GM18499 (cell line): ENCODE data around the gene OR52W1.
"Not testable (repeated sequence)": the region's sequence is repeated elsewhere in the genome, so short reads cannot be mapped to it uniquely, and the experiment has no call there.

ENCODE experiments used
- ATAC-seq: cut with Tn5 transposase; IDR thresholded peaks from one replicate; pipeline ENCODE4 v1.9.1; 2021; ENCODE audit warnings: moderate number of reproducible peaks; ENCODE audit not compliant: insufficient read depth, unreplicated experiment

The OR52W1 gene

DNA sequence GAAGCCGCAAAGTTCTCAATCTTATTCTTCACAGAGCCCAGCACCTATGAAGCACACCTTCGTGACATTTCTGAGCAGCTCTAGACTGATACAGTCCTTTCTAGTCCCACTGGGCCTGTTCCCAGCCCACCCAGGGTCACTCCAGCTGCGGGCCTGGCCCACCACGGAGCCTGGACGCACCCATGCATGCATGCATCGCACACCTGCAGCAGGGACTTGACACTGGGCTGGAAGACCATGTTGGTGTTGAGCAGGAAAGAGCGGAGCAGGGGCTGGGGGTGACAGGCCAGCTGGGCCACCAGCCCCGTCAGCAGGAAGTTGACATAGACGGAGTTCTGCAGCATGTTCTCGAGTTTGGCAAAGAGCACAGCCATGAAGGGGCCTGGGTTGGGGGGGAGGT, 15.5 kb downstream of the OR52W1 start:
- ATAC-seq, result no peak

DNA sequence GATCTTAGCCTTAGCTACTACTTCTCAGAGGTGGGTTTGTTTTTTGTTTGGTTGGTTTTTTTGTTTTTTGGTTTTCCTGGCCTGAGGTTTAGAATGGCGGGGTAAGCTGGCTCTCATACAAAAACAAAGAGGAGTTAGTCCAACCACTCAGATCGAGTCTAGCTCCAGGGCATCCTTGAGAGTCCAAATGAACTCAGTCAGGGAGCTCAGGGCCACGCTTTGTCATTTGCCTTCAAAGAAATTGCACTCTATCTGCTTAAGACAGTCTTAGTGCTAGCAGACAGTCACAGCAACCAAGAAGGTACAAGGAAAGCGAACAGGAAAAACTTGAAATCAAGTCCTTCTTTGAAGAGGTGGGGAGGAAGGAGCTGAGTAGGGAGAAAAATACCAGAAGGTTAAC, 17.5 kb downstream of the OR52W1 start:
- no peak for ATAC-seq

DNA sequence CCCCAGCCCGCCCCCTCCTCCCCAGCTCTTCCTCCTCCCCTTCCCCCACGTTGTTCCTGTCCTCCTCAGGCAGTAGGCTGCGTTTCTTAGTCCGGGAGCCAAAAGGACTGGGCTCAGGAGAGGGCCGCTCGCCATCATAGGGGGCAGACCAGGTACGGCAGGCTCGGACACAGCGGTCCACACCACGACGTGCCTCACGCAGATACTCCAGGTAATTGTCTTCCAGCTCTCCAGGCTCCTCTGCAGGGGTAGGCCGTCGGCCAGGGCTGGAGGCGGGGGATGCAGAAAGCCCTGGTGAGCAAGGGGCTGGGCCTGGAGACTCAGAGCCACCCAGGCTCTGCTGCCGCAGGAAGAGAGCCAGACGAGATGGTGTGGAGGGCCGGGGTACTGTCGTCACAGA, 18.7 kb downstream of the OR52W1 start:
- no peak for ATAC-seq

DNA sequence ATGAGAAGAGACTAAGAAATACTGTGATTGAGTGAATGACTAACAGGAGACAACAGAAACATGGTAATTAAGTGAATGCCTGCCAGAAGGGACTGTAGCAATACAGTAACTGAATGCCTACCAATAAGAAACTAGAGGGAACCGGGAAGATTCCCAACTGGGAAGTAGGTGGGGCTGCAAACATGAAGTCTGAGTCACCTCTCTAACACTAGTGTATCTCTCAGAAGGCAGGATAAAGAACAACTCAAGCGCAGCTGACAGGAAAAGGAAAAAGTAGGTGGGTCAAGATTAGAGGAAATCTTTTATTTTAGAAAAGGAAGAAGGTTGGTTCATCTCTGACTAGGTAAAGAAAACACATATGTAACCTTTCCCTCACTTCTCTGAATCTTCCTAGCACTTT, 20.3 kb downstream of the OR52W1 start:
- no peak for ATAC-seq

DNA sequence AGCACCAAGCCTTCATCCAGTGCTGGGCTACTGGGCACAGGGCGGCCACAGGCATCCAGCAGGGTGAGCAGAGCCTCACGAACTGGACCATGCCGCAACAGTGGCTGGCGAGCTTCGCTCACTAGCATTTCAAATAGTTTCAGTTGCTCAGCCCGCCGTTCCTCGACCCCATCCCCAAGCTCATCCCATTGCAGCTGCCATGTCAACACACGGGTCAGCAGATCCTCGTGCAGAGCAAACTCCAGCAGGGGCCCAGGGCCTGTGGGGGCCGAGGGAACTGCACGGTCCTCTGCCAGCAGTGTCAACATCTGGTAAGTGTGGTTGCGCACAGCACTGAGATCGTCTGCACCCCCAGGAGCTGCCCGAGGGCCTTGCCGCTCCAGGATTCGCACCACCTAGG, 24.8 kb downstream of the OR52W1 start:
- ATAC-seq, result no peak

DNA sequence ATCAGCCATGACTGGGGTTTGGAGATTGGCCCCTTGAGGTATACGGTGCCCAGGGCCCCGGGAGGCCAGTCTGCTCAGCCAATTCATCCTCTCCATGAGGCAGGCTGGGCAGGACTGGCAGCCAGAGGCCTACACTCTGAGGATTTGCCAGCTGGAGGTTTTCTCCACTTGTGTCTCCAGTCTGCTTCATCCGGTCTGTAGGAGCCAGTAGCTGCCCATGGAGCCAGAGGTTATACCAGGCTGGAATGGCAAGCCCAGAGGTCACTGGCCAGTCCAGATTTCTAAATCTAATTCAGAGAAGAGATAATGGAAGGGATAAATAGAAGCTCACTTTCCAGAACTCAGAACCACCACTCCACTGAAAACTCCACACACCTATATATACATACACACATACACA, 25.4 kb downstream of the OR52W1 start:
- ATAC-seq, result no peak

DNA sequence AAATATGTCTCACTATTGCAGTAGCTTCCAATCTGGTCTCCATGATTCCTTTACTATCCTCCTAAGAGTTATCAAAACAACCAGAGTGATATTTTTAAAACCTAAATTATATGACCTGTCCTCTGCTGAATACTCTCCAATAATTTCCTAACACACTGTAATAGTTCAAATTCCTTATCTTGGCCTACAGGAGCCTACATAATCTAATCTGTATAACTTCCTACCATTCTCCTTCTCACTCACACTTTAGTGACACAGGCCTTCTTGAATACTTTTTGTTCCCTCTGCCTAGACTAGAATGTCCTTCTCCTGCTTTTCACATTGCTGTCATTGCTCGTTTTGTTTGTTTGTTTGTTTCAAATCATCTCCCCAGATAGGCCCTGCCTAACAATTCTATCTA, 26.0 kb downstream of the OR52W1 start:
- ATAC-seq, result no peak

DNA sequence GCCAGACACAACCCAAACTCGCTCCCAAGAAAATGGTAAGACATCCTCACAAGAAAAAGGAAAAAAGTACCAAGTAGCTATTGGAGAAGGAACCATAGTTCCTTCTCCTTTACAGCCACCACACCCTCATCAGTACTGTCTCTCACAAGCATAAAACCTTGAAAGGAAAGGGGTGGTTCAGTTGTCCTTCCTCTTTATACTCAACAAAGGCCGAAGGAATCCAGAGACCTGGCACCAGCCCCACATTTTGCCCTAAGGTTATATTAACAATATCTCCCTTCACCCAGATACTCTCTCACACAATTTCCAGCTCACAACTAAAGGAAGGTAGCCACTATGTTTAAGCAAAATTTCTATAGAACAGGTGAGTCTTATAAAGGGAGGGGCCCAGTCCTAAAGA, 26.9 kb downstream of the OR52W1 start:
- ATAC-seq, result no peak

DNA sequence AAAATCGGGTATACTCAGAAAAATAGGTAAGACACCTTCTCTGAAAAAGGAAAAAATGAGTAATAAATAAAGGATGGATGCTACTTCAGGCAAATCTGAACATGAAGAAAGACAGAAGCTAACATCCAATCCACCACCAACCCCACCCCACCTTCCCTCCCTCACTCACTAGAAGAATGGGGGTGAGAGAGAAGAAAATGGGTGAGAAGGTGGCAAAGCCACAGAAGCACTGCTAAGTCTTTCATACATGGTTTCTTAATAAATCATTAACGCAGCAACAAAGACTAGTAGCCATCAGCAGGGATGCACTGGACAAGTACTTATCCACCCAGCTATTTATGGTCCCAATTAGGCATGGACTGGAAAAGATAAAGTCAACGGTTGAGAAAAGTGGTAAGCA, 29.5 kb downstream of the OR52W1 start:
- no peak for ATAC-seq

DNA sequence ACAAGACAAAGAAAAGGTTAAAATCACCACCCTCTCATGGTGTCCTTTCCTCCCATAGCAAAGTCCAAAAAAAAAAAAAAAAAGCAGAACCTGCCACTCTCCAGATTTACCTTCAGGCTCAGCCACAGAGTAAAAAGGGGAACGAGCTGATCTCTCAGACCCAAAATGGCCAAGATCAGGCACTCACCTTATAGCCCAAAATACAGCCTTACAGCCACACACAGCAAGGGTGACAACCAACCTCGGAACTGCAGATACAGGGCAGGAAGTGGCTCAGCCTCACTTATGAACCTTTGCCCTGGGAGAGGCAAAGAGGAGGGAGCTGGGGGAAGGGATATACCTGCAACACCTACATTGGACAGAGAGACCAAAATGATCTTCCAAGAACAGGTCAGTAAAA, 30.9 kb downstream of the OR52W1 start:
- ATAC-seq, result no peak

DNA sequence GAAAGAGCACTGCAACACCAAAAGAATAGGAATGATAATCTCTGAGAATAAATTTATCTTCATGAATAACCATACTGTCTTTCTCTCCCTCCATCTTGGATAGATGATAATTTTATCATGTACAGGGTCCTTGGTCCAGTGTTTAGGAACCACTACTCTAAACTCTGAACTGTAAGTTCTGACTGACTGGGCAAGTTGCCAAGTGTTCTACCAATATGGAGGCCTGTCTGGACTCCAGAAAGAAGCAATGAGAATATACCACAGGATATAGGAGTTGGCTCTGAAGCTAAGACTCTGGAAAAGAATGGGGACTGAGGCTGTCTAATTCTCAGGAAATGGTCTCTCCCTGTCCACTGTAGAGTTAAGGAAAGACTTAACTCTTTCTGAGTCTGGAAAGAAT, 33.9 kb downstream of the OR52W1 start:
- no peak for ATAC-seq

DNA sequence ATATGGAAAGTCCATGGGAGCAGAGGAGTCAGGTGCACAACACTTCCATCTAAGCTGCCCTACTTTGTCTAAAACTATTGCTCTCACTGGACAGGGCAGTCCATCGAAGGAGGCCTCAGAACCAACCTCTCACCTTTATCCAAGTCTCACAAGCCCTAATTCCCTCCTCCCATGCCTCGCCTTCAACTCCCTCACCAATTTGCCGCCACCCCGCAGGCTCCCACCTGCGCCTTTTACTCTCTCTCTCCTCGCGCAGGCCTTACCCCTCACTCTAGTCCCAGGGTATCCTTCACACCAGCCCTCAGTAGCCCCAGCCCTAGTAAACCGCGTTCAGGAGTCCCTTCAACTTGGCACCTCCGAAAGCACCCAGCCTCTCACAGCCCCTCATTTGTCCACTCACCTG, 35.0 kb downstream of the OR52W1 start:
- no peak for ATAC-seq

DNA sequence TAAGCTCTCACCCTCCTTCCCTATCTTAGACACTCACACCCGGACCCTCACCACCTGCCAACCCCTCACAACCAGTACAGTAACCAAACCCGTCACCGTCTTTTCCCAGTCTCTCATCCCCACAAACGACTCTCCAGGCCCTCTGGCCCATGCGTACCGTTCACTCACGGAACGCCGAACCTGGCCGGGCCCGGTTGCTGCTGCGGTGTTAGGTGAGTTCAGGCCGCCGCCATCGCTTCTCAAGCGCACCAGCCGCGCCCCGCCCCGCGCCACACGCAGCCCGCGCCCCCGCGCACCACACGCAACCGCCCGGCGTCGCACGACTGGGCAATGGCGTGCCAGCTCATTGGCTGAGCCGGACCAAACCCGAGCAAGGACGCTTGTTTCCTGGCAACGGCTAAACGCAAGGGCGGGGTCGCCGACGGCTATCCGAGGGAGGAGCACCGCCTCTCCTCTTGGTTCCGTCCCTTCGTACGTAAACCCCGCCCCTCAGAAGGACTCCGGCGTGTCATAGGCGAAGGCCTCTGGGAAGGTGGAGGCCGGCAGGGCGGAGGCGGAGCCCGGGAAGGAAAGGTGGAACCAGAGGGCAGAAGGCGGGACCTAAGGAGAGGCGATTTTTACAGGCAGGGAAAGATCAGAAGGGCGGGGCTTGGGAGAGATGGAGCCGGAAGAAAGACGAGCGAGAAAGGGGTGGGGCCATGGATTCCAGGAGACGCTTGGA, 35.5 kb downstream of the OR52W1 start, which contains the start of gene FHIP1B:
TSS of gene FHIP1B (minus strand) at position 250 of the 721 bp plus-strand sequence. CDS start 10,120 bp downstream, outside the sequence.
- ATAC-seq, result peak; percentile 93

DNA sequence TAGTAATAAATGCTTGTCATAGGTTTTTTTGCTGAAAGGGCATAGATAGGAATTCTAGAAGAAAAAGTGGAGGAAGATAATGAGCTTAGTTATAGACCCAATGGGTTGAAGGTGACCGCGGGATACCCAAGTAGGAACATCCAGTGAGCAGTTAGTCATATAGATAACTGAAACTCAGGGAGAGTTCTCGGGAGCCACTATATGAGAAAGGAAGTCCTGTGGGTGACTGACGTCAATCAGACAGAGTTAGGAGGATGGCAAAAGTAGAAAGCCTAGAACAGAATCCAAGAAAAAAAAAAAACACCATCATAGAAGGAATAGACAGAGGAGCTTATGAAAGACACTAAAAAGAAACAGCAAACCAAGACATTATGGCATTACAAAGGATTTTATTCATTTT, 38.2 kb downstream of the OR52W1 start:
- no peak for ATAC-seq

DNA sequence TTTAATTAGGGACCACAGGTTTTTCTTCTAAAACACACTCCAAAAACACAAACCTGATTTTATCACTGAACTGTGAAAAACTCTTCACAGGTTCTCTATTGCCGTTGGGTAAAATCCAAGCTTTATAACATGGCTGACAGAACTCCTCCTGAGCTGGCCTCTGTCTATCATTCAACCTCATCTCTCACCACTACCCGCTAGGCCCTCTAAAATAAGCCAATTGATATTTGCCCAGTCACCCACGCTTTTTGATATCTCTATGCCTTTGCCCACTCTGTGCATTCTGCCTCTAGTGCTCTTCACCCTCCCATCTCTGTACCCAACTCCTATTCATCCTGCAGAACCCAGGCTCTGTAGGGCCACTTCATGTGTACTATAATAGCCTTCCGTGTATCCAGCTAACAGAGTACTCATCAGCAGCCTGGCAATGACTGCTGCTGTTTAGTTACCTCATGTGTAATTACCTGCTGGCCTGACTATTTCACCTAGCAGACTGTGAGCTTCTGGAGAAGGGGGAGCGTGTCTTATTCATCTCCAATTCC, 38.8 kb downstream of the OR52W1 start:
- no peak for ATAC-seq

DNA sequence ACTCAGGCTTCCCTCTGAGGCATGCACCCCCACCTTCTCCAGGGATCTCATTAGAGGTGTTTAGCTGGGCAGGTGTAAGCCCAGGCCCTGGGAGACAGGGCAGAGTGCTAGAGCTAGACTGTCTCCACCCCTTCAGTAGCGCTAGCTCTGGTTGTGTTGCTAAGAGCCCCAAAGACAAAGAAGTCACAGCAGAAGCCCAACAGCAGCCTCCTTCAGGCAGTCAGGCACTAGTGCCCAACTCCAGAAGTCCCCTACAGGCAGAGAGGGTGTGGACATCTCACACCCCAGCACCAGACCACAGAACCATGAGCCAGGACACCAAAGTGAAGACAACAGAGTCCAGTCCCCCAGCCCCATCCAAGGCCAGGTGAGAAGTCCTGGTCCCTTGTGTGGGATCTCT, 39.9 kb downstream of the OR52W1 start, which contains the start of gene CNGA4:
TSS of gene CNGA4 (plus strand) at position 188 of the 400 bp plus-strand sequence. CDS start at position 306, 118 bp downstream.
- ATAC-seq, result no peak

DNA sequence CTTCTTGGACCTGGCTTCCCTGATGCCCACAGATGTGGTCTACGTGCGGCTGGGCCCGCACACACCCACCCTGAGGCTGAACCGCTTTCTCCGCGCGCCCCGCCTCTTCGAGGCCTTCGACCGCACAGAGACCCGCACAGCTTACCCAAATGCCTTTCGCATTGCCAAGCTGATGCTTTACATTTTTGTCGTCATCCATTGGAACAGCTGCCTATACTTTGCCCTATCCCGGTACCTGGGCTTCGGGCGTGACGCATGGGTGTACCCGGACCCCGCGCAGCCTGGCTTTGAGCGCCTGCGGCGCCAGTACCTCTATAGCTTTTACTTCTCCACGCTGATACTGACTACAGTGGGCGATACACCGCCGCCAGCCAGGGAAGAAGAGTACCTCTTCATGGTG, 41.1 kb downstream of the OR52W1 start:
- ATAC-seq, result no peak

DNA sequence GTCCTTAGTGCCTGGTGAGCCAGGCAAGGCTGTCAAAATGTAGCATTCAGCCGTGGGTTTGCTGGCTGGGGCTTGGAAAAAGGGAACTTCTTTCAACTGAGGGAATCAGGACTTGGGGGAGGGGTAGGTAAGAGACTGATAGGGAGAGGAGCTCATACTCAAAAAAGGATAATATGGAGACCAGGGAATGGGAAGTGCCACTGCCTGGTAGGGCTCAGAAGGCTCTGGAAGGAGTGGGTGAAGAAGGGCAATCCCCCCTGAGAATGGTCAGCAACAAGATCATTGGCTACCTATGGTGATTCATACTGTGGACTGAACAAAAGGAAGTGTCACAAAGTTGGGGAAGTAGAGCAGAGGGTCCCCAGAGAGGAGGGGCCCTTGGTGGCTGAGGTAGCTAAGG, 41.8 kb downstream of the OR52W1 start:
- no peak for ATAC-seq

DNA sequence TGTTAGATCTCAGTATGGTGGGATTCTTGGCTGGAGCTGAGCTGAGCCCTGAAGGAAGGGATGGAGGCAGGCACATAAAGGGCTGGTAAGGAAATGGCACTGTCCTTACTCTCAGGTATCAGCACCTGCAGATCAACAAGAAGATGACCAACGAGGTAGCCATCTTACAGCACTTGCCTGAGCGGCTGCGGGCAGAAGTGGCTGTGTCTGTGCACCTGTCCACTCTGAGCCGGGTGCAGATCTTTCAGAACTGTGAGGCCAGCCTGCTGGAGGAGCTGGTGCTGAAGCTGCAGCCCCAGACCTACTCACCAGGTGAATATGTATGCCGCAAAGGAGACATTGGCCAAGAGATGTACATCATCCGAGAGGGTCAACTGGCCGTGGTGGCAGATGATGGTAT, 42.3 kb downstream of the OR52W1 start:
- ATAC-seq, result no peak

DNA sequence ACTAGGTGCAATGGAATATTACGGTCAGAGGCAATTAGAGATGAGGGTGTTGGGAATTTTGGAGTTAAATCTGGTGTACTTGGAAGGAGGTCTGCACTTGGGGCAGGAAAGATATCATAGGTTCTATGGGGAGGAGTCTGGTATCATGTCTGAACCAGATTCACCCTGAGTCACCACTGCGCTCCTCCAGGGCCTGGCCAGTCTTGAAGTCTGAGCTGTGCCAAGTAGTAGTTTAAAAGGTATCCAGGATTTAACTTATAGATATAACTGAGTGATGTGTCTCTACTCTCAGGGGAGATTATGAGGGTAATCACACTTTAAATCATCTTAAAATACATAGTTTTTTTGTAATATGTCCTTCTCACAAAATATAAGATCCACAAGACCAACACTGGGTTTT, 46.5 kb downstream of the OR52W1 start:
- no peak for ATAC-seq

DNA sequence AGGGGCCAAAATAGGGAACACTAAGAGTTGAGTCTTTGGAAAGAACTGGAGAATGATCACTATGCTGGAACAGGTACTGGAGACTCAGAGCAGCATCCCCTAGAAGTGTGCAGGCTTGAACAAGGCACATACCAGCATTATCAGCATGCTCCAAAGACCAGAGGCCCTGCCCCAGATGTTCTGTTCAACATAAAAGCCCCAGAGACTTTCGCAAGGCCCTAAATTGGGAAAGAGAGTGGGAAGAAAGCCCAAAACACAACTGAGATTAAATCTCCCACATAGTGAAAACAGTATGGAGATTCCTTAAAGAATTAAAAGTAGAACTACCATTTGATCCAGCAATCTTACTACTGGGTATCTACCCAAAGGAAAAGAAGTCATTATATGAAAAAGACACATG, 49.2 kb downstream of the OR52W1 start:
- no peak for ATAC-seq

DNA sequence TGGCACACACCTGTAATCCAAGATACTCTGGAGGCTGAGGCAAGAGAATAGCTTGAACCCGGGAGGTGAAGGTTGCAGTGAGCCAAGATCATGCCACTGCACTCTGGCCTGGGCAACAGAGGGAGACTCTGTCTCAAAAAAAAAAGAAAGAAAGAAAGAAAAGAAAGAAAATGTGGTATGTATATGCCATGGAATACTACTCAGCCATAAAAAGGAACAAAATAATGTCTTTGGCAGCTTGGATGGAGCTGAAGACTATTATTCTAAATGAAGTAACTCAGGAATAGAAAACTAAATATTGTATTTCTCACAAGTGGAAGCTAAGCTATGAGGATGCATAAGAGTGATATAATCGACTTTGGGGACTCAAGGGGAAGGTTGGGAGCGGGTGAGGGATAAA, 49.9 kb downstream of the OR52W1 start:
- not testable (repeated sequence) for ATAC-seq
